Endodermal cell (in vitro differentiated cells): Measurements from ENCODE around the gene PITPNC1. TPM values are rescaled to one million over a fixed set of nuclear protein-coding genes. Genes with fewer than 3 reads are reported as not detected.
"Not testable (repeated sequence)": the region's sequence is repeated elsewhere in the genome, so short reads cannot be mapped to it uniquely, and the experiment has no call there.

Experiments used
- DNase-seq: peaks from one replicate; pipeline ENCODE4 v3.0.0-alpha.2; 2017
- H3K27ac ChIP-seq: 2 replicates; pipeline ENCODE4 v1.5.1; 2013; ENCODE audit warnings: mild to moderate bottlenecking, low read depth, low read length, moderate library complexity
- H3K27me3 ChIP-seq: 2 replicates; pipeline ENCODE4 v1.6.1; 2013; ENCODE audit warnings: mild to moderate bottlenecking, low read length, moderate library complexity; ENCODE audit not compliant: insufficient read depth, control insufficient read depth, poor library complexity, severe bottlenecking
- H3K36me3 ChIP-seq: 2 replicates; pipeline ENCODE4 v1.7.0; 2013; ENCODE audit warnings: mild to moderate bottlenecking, low read length, moderate library complexity; ENCODE audit not compliant: control insufficient read depth, insufficient read depth
- H3K4me1 ChIP-seq: one replicate; pipeline ENCODE4 v1.7.0; 2013; ENCODE audit warnings: low read length; ENCODE audit not compliant: control insufficient read depth, insufficient read depth
- H3K4me3 ChIP-seq: 2 replicates; pipeline ENCODE4 v1.5.1; 2013; ENCODE audit warnings: mild to moderate bottlenecking, low read length, moderate library complexity
- H3K9ac ChIP-seq: 2 replicates; pipeline ENCODE4 v1.6.1; 2013; ENCODE audit warnings: mild to moderate bottlenecking, low read length, moderate library complexity; ENCODE audit not compliant: poor library complexity, severe bottlenecking; ENCODE audit errors: extremely low read depth
- H3K9me3 ChIP-seq: 2 replicates; pipeline ENCODE4 v1.6.1; 2013; ENCODE audit warnings: mild to moderate bottlenecking, low read length, moderate library complexity; ENCODE audit not compliant: control insufficient read depth
- H3K27ac Mint-ChIP-seq: 2 replicates; pipeline ENCODE4 v1.8.0; 2020; ENCODE audit warnings: mixed read lengths
- H3K27me3 Mint-ChIP-seq: 2 replicates; pipeline ENCODE4 v1.8.0; 2021; ENCODE audit warnings: mild to moderate bottlenecking, mixed read lengths; ENCODE audit not compliant: insufficient read depth
- H3K36me3 Mint-ChIP-seq: 2 replicates; pipeline ENCODE4 v1.8.0; 2020; ENCODE audit warnings: low read depth, mixed read lengths
- H3K4me1 Mint-ChIP-seq: 2 replicates; pipeline ENCODE4 v1.8.0; 2020; ENCODE audit warnings: mixed read lengths
- H3K4me3 Mint-ChIP-seq: 2 replicates; pipeline ENCODE4 v1.8.0; 2020; ENCODE audit warnings: mild to moderate bottlenecking, moderate library complexity, mixed read lengths
- H3K9me3 Mint-ChIP-seq: 2 replicates; pipeline ENCODE4 v1.8.0; 2020; ENCODE audit warnings: mild to moderate bottlenecking, mixed read lengths
- WGBS, 2 experiments: methylation state at CpG; one replicate each; pipeline versions ENCODE4 v1.1.5 to v1.1.7; 2013; ENCODE audit warnings: missing lambda C conversion rate in 2 of 2, mixed read lengths in 1 of 2; ENCODE audit not compliant: insufficient coverage in 1 of 2, insufficient read length in 1 of 2; 5-methylcytosine and 5-hydroxymethylcytosine counted together
- total RNA-seq, 2 donors: library from RNA; stranded (reverse); fragmentation: NEBNext Ultra II Directional in 1 of 2; extraction: Animal tissue kit (Norgen Biotek cat#: 25700) in 1 of 2; gene quantifications; 2 replicates in 1 of 2; 3 replicates in 1 of 2; pipeline ENCODE4 v1.2.1, GENCODE V29; 2021
- TF ChIP-seq, protein P1 (sequence below): fragments of 200-600 bp; sonication (generic); conservative IDR thresholded peaks from 2 replicates; pipeline ENCODE4 v1.5.0; 2021; ENCODE audit warnings: antibody characterized with exemption, mild to moderate bottlenecking

The PITPNC1 gene
- total RNA-seq, 2 donors from 2014 or later: 28.9 to 36.4 TPM

DNA sequence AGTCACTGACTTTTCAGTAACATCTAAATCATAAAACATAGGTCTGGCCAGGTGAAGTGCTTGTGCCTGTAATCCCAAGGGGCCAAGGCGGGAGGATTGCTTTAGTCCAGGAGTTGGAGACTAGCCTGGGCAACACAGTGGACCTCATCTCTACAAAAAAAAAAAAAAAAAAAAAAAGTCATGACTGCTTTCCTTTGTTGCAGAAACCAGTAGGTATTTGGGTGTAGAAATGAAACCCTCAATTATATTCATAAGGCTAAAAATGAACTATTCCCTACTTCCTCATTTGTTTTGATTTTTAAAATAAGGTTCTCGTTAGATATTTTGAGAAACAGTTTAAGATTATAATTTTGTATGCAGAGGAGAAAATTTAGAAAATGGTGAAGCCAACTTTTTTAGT is 26.0 kb downstream of the PITPNC1 start:
- Mint-ChIP-seq H3K9me3 (no peaks in the 10 kb centered on the region), H3K4me1 (peaks cover 2% of the 10 kb centered on the region), H3K27me3 (no peaks in the 10 kb centered on the region), H3K27ac (no peak overlapping the region), H3K4me3 (no peak overlapping the region), H3K36me3 (peaks cover 13% of the 10 kb centered on the region)
- no peak for DNase-seq
- no peak overlapping the region for H3K27ac ChIP-seq
- no peak overlapping the region for H3K4me3 ChIP-seq
- H3K27me3 ChIP-seq: no peaks in the 10 kb centered on the region
- 100% methylated on average over 1 of the region's 2 CpGs; no CpG with 5 or more reads in 1 of the 2 experiments for WGBS, 2 experiments
- no peaks in the 10 kb centered on the region for H3K4me1 ChIP-seq
- H3K9me3 ChIP-seq: no peaks in the 10 kb centered on the region
- H3K9ac ChIP-seq: no peak overlapping the region
- TF ChIP-seq, protein P1, sequence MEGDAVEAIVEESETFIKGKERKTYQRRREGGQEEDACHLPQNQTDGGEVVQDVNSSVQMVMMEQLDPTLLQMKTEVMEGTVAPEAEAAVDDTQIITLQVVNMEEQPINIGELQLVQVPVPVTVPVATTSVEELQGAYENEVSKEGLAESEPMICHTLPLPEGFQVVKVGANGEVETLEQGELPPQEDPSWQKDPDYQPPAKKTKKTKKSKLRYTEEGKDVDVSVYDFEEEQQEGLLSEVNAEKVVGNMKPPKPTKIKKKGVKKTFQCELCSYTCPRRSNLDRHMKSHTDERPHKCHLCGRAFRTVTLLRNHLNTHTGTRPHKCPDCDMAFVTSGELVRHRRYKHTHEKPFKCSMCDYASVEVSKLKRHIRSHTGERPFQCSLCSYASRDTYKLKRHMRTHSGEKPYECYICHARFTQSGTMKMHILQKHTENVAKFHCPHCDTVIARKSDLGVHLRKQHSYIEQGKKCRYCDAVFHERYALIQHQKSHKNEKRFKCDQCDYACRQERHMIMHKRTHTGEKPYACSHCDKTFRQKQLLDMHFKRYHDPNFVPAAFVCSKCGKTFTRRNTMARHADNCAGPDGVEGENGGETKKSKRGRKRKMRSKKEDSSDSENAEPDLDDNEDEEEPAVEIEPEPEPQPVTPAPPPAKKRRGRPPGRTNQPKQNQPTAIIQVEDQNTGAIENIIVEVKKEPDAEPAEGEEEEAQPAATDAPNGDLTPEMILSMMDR: no peak
- H3K36me3 ChIP-seq: no peaks in the 10 kb centered on the region

DNA sequence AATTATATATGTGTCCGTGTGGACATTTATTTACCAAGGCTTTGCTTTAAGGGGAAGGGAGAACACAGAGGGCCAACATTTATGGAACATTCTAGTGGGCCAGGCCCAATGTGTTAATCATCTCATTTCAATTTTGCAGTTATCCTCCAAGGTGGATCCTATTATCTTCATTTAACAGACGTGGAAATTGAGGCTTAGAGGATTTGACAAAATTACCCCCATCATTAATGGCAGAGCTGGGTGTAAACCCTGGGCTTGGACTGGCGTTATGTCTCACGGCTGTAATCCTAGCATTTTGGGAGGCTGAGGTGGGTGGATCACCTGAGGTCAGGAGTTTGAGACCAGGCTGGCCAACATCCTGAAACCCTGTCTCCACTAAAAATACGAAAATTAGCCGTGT is 26.4 kb downstream of the PITPNC1 start:
- no peak overlapping the region for H3K27ac ChIP-seq
- H3K9me3 ChIP-seq: no peaks in the 10 kb centered on the region
- no peaks in the 10 kb centered on the region for H3K9me3 Mint-ChIP-seq
- H3K36me3 Mint-ChIP-seq: peaks cover 9% of the 10 kb centered on the region
- WGBS, 2 experiments: 94 to 96% methylated on average over 4 to 6 of the region's 6 CpGs
- no peaks in the 10 kb centered on the region for H3K27me3 Mint-ChIP-seq
- H3K4me1 Mint-ChIP-seq: peaks cover 2% of the 10 kb centered on the region
- no peak for DNase-seq
- H3K36me3 ChIP-seq: no peaks in the 10 kb centered on the region
- no peak overlapping the region for H3K27ac Mint-ChIP-seq
- H3K4me3 ChIP-seq: no peak overlapping the region
- H3K4me3 Mint-ChIP-seq: no peak overlapping the region
- H3K9ac ChIP-seq: no peak overlapping the region
- TF ChIP-seq, protein P1: no peak
- no peaks in the 10 kb centered on the region for H3K4me1 ChIP-seq
- no peaks in the 10 kb centered on the region for H3K27me3 ChIP-seq

DNA sequence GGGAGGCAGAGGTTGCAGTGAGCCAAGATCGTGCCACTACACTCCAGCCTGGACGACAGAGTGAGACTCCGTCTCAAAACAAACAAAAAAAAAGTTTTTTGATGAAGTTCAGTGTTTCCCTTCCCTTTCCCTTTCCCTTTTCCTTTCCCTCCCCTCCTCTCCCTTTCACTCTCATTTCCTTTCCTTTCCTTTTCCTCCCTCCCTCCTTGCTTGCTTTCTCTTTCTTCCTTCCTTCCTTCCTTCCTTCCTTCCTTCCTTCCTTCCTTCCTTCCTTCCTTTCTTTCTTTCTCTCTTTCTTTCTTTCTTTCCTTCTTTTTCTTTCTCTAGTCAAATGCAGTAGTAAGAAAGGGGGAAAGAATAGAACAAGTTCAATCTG is 31.4 kb downstream of the PITPNC1 start:
- not testable (repeated sequence) for H3K27me3 Mint-ChIP-seq, H3K27ac ChIP-seq, H3K4me3 Mint-ChIP-seq, H3K9me3 ChIP-seq, H3K27me3 ChIP-seq, H3K9ac ChIP-seq, H3K27ac Mint-ChIP-seq, H3K4me1 ChIP-seq, DNase-seq, H3K4me1 Mint-ChIP-seq, H3K9me3 Mint-ChIP-seq, H3K4me3 ChIP-seq, H3K36me3 ChIP-seq
- peaks cover 13% of the 10 kb centered on the region for H3K36me3 Mint-ChIP-seq
- WGBS, 2 experiments: 76 to 82% methylated on average over 3 of the region's 3 CpGs

DNA sequence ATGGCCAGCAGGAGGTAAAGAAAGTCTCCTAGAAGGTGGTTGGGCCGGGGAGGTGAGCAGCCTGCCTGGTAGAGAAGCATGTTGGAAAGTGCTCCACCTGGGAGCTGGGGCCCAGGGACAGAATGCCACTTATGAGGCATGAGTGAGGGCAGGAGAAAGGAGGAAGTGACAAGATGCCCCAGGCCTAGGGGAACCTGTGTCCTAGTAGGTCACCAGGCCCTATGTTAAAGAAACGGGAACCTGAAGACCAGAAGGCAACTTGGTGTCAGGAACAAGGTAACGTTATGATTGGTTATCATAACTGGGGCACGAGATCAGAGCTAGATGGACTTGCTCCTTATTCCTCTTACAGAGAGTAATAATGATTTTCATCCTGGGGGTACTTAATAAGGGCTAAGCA is 34.3 kb downstream of the PITPNC1 start:
- no peak overlapping the region for H3K27ac ChIP-seq
- H3K4me1 ChIP-seq: no peaks in the 10 kb centered on the region
- H3K9me3 Mint-ChIP-seq: peaks cover 21% of the 10 kb centered on the region
- peak overlapping the region; percentile 36 for H3K27ac Mint-ChIP-seq
- no peaks in the 10 kb centered on the region for H3K36me3 ChIP-seq
- no peak for DNase-seq
- H3K9ac ChIP-seq: no peak overlapping the region
- H3K9me3 ChIP-seq: peaks cover 12% of the 10 kb centered on the region
- peaks cover 19% of the 10 kb centered on the region for H3K36me3 Mint-ChIP-seq
- no peaks in the 10 kb centered on the region for H3K4me1 Mint-ChIP-seq
- no peak overlapping the region for H3K4me3 ChIP-seq
- no peaks in the 10 kb centered on the region for H3K27me3 ChIP-seq
- WGBS, 2 experiments: 96 to 100% methylated on average over 1 to 4 of the region's 4 CpGs
- no peak overlapping the region for H3K4me3 Mint-ChIP-seq
- TF ChIP-seq, protein P1: no peak
- no peaks in the 10 kb centered on the region for H3K27me3 Mint-ChIP-seq
